ENCODE measurements around the gene MAP3K13.
A peak's percentile ranks its signal among the peaks of the same experiment; 100 is the strongest.

The MAP3K13 gene

GRCh38 chr3:185521349-185522138, 158.6 kb downstream of the MAP3K13 start:
- DNase-seq, result no peak

- DNase-seq, result no peak
Observed at GRCh38 chr3:185526349-185526951, 163.5 kb downstream of the MAP3K13 start.

GRCh38 chr3:185527364-185527763, 164.4 kb downstream of the MAP3K13 start:
- DNase-seq, result no peak

GRCh38 chr3:185528532-185528931, 165.6 kb downstream of the MAP3K13 start:
- no peak for DNase-seq

GRCh38 chr3:185530856-185531255, 167.9 kb downstream of the MAP3K13 start:
- no peak for DNase-seq

- DNase-seq, result no peak
Observed at GRCh38 chr3:185532901-185533300, 170.0 kb downstream of the MAP3K13 start.

- no peak for DNase-seq
Observed at GRCh38 chr3:185534511-185534910, 171.6 kb downstream of the MAP3K13 start.

- DNase-seq, result peak; percentile 65
Observed at GRCh38 chr3:185537369-185537970, 174.5 kb downstream of the MAP3K13 start.

Data from CD4-positive, alpha-beta T cell treated with Interferon gamma for 1 hour (primary cell).